22Rv1 (cell line): ENCODE measurements around the gene DDAH1.

Source experiments
- CTCF ChIP-seq: fragments of 450-650 bp; IDR thresholded peaks from 2 replicates; pipeline ENCODE4 v1.5.1; 2017; ENCODE audit warnings: mild to moderate bottlenecking
- ZFX ChIP-seq: fragments of 450-650 bp; IDR thresholded peaks from 2 replicates; pipeline ENCODE4 v1.6.1; 2017; ENCODE audit warnings: antibody characterized with exemption, borderline replicate concordance

GRCh38 chr1:85427331-85427730 is 37.6 kb downstream of the DDAH1 start:
- TF ChIP-seq CTCF (no peak), ZFX (no peak)
